NCI-H524 treated with DMSO at 0.1 percent for 48 hours (cell line): Measurements from ENCODE around the gene CNPY4.

Source experiments
- DNase-seq: peaks from one replicate; lab custom pipeline; 2025; lab: John Stamatoyannopoulos, UW

CNPY4 gene

GRCh38 chr7:100119072-100119969 lies at the start of gene CNPY4, which contains the start of gene TAF6:
Gene CNPY4, plus strand, starts transcription at chr7:100119634. Its CDS starts 111 bp downstream, at chr7:100119745.
Gene TAF6, minus strand, starts transcription at chr7:100119358. Its CDS starts 5,149 bp downstream, at chr7:100114209.
- DNase-seq, result peak; percentile 42

DNA sequence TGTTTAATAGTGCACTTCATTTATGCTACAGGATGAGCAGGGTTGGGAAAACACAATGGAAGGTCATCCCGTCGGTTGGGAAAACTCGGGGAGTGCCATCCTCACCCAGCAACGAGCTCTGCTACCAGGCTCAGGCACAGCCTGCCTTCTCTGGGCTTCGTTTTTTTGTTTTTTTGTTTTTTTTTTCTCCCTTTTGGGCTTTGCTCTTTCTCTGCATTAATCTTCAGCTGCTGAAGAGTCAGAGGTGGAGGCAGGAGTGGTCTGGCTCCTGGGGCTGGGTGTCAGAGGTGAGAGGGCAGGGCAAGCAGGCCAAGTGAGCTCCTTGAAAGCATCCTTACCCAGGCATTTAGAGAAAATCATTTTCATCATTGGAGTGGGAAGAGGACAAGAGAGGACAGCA lies 49.4 kb upstream of the CNPY4 start:
- no peak for DNase-seq

DNA sequence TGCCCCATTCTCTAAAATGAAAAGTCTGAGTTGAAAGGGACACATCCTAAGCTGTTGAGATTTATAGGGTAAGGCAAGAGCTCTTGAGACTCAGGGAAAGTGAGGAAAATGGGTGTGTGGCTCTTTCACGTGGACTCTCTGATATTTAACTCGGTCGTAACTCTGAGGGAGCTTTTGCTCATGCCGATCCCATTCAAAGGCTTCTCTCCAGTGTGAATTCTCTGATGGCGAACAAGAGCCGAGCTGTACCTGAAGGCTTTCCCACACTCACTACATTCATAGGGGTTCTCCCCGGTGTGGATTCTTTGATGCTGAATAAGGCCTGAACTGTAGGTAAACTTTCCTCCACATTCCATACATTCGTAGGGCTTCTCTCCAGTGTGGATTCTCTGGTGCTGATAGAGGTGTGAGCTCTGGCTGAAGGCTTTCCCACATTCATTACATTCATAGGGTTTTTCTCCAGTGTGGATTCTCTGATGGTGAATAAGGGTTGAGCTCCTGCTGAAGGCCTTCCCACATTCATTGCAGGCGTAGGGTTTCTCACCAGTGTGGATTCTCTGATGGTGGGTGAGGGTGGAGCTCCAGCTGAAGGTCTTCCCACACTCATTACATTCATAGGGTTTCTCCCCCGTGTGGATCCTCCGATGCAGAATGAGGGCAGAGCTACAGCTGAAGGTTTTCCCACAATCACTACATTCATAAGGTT lies 48.3 kb upstream of the CNPY4 start:
- no peak for DNase-seq

- no peak for DNase-seq
These were observed 47.0 kb upstream of the CNPY4 start for GRCh38 chr7:100072462-100072861.

GRCh38 chr7:100074841-100075240 lies 44.6 kb upstream of the CNPY4 start:
- no peak for DNase-seq

DNA sequence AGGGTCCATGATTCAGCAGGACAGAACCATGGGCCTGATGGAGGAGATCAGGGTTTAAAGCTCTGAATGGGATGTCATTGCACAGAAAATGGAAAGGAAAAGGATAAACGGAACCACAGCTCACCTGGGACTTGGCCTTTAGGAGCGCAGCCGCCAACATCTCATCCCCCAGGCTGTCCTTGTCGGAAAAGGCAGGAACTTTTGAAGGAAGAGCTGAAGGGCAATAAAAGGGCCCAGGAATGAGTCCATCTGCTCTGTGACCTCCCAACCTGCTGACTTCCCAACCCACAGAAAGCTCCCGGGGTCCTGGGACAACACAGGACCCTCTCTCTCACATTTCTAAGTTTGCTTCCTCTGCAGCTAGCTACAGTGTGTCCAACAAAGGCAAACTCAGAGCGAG lies 44.0 kb upstream of the CNPY4 start:
- no peak for DNase-seq

GRCh38 chr7:100077205-100077604 lies 42.2 kb upstream of the CNPY4 start:
- no peak for DNase-seq

DNA sequence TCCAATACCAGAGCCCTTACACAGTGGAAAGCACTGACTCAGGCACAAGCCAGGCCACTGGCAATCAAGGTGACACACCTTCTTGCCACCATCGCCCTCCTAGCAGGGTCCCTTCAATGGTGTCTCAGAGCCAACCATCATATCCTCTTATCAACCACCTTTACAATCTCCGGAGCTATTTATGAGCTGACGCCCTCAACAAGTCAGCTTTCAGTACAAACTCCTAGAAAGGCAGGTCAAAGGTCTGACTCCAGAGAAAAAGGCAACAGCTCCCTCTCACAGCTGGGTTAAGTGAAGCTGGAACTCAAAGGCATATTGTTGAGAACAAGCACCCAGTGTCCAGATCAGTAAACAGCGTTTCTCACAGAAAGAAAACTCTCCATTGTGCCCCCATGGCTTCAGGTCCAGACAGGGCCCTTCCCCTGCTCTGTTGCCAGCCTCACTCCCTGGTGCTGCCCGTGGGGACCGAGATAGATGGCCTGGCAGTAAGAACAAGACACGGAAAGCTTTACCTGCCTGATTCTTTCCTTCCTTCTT lies 40.3 kb upstream of the CNPY4 start:
- DNase-seq, result no peak

DNA sequence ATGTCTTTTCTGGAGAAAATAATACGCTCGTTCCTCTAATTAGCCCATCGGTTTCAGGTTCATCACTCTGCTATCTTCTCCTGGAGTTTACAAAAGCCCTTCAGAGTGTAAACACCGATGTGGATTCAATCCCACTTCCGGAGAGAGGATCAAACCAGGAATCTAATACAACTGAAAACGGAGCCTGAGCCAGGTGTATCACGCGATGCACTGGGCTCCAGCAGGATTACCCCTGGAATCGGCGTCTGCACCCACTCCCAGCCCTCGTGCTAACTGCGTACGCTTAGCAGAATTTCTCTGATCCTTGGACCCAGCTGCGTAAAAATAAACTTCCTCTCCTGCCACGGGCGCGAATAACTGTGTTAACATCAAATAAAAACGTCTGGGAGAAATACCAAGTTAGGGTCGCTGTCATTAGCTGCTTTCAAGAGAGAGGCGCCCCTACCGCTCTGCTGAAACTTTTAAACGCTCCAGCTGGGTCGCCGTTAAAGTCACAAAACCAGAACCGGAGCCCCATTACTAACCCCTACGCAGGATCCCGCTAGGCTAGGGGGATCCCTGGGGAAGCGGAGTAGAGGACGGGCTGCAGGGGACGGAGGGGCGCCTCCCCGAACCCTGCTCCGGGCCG lies 38.4 kb upstream of the CNPY4 start:
- no peak for DNase-seq

DNA sequence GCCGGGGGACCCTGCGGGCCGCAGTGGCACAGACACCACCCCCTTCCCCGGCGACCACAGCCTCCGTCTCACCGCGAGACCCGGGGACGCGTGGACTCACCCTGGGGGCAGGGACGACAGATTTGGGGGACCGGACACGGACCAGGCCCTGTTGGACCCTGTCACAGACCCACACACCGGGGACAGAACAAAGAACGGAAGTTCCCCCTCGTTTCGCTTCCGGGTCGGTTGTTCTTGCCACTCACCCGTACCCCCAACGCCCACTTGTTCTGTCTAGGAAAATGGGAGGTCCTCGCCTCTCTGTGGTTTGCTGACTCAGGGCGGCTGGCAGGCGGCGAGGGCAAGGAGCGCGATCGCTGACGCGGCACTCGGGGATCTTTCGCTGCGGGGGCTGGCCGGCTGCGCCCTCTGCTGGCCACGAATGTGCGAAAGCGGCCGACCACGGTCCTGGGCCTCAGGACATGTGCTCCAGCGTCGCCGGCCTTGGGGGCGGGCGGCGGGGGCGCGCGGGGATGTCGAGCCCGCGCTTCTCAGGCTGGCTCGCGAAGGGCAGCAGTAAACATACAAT lies 37.8 kb upstream of the CNPY4 start, which contains the start of gene ZNF3:
Gene ZNF3 (minus strand): TSS at position 189 of the 568 bp plus-strand sequence. CDS start 4,366 bp downstream, outside the sequence.
- peak; percentile 86 for DNase-seq

DNA sequence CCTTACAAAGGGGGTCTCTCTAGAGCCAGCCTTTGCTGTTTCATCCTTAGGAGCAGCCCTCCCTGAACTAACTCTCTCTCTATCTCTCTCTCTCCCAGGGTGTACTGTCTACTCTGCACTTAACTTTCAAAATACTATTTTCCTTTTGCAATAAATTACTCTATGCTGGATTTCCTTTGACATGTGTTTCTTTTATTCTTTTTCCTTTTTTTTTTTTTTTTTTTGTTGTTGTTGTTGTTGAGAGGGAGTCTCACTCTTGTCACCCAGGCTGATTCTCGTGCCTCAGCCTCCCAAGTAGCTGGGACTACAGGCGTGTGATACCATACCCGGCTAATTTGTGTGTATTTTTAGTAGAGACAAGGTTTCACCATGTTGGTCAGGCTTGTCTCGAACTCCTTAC lies 36.5 kb upstream of the CNPY4 start:
- no peak for DNase-seq

- DNase-seq, result no peak
These were observed 33.9 kb upstream of the CNPY4 start for GRCh38 chr7:100085515-100085914.

GRCh38 chr7:100087055-100087750 lies 32.2 kb upstream of the CNPY4 start:
- no peak for DNase-seq

DNA sequence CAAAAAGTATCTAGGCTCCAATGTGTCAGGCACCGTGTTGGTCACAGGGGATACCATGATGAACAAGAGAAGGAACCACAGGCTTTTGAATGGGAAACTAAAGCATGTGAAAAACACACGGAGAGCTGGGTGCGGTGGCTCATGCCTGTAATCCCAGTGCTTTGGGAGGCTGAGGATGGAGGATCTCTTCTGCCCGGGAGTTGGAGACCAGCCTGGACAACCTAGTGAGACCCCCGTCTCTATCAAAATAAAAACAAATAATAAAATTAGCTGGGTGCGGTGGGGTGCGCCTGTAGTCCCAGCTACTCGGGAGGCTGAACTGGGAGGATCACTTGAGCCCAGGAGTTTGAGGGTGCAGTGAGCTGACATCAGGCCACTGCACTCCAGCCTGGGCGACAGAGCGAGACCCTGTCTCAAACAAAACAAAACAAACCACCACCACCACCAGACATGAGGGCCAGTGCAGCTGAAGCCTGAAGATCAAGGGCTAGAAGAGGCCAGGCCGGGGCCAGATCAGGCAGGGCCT lies 31.3 kb upstream of the CNPY4 start:
- DNase-seq, result no peak

- DNase-seq, result no peak
These were observed 30.6 kb upstream of the CNPY4 start, which contains the start of gene COPS6 for GRCh38 chr7:100088621-100089457. Gene COPS6, plus strand, starts transcription at chr7:100088969. Its CDS starts 22 bp downstream, at chr7:100088991.

- no peak for DNase-seq
These were observed 29.8 kb upstream of the CNPY4 start for GRCh38 chr7:100089458-100090196.

DNA sequence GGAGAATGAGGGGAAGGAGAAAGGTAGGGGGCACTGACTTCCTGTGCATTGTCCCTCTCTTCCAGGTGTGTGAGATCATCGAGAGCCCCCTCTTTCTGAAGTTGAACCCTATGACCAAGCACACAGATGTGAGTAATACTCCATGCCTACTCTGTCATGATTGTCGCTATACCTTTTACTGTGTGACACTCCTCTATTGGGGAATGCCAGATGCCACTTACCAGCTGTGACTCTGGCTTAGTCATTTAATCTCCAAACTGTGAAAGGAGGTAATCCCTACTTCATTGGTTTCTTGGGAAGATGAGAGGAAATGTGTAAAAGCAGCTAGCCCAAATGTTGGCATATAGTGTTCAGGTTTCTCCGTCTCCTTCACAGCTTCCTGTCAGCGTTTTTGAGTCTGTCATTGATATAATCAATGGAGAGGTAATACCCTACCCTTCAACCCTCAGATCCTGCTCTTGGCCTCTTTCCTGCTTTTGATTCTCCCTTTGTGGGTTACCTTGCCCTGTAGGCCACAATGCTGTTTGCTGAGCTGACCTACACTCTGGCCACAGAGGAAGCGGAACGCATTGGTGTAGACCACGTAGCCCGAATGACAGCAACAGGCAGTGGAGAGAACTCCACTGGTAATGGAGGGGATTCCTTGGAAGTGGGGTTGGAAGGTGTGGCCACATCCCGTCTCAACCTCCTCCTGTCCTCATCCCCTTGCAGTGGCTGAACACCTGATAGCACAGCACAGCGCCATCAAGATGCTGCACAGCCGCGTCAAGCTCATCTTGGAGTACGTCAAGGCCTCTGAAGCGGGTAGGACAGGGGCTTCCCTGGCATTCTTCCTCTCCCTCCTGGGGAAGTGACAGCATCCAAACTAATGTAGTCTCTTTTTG lies 28.7 kb upstream of the CNPY4 start:
- peak; percentile 65 for DNase-seq
